GM12873 (cell line): ENCODE measurements around the gene EML6.

Experiments used
- CTCF ChIP-seq: IDR thresholded peaks from 2 replicates; pipeline ENCODE4 v1.5.1; 2012; ENCODE audit warnings: low read depth, mild to moderate bottlenecking, moderate library complexity, low read length, control low read depth; ENCODE audit not compliant: insufficient read depth; ENCODE audit errors: missing control alignments

Gene EML6

GRCh38 chr2:54783349-54783748 lies 59.9 kb downstream of the EML6 start:
- TF ChIP-seq CTCF, result no peak

DNA sequence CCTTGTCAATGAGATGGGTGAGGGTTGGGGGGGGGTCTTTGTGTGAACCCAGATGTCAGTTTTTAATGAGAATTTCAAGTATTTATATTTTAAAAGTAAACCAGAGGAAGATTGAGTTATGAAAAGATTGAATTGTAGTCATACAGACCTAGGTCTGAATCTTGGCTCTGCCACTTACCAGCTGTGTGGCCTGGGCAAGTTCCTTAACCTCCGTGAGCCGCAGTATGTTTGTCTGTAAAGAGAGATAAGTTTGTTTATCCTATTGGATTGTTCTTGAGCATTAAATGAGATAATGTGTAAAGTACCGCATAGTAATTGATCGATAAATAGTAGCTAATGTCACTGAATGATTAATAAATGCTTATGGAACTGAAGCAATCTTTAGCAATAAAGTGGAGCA lies 63.8 kb downstream of the EML6 start:
- no peak for TF ChIP-seq CTCF

DNA sequence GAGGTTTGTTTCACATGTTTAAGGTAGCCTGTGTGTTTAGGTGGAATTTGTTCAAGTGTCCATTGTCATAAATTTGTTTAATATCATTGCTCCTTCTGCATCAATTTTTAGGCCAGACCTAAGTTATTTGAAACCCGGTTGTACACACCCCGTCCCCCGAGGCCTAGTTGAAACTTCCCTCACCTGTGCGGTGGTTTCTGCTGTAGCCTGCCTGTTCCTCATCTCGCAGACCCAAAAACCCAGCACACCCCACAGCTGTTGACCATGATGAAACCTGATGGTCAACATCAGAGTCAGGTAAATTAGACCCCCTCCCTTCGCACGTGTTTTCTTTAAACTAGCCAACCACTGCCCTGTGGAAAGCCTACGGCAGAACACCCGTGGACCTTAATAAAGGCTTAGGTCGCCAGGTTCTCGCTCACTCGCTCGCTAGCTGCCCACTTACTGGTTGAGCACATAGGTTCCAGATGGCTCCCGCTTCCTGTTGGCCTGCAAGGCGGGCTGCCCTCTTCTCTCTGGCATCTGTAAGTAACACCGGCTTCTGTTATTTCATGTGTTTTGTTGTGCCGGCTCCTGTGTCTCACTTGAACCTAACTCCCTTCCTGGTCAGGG lies 64.4 kb downstream of the EML6 start:
- TF ChIP-seq CTCF, result no peak

GRCh38 chr2:54789878-54790277 lies 66.4 kb downstream of the EML6 start:
- no peak for TF ChIP-seq CTCF

- TF ChIP-seq CTCF, result no peak
These were observed 68.4 kb downstream of the EML6 start for GRCh38 chr2:54791831-54792230.

GRCh38 chr2:54797307-54797706 lies 73.8 kb downstream of the EML6 start:
- no peak for TF ChIP-seq CTCF

DNA sequence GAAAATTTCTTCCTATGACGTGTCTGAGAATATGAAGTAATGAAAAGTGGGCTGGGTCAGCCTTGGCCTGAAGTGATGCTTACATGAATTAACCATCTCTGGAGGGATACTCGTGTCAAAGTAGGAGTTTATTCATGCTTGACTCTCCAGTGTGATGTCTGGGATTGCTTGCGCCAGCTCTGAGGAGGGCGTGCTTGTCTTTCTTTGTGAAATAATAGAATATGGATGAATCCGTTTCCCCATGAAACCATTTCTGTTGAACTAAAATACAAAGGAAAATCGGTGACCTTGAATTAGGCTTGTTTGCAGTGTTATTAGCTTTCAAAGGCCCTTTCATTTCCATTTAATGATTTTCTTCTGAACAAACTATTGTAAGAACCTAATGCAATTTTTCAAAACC lies 77.9 kb downstream of the EML6 start:
- TF ChIP-seq CTCF, result no peak
